ENCODE data around the gene INO80E. TPM values are rescaled to one million over a fixed set of nuclear protein-coding genes. Genes with fewer than 3 reads are reported as not detected.
"Not testable (repeated sequence)": the region's sequence is repeated elsewhere in the genome, so short reads cannot be mapped to it uniquely, and the experiment has no call there.

The INO80E gene
- total and polyA plus RNA-seq, 2 donors (not counting 3 experiments of a cell fraction or from before 2014, with no cell fraction given): 42.7 to 76.4 TPM

DNA sequence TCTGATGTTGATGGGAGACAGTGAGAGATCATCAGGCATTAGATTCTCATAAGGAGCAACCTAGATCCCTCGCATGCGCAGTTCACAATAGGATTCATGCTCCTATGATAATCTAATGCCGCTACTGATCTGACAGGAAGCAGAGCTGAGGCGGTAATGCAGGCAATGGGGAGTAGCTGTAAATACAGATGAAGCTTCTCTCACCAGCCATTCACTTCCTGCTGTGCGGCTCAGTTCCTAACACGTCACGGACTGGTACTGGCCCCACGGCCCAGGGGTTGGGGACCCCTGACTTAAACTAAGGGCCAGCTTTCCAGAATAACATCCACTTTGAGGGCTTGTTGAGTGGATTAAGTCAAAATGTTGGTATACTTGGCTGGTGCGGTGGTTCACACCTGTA lies 36.7 kb upstream of the INO80E start:
- POLR2A ChIA-PET: no interaction called here

GRCh38 chr16:29959821-29960220 lies 36.2 kb upstream of the INO80E start:
- FAIRE-seq; BruUV-seq (replicated peaks); POLR2A ChIA-PET: not testable (repeated sequence)

More for the DNA sequence above, 36.7 kb upstream of the INO80E start:
- H3K9ac ChIP-seq (replicated peaks; ENCODE audit: extremely low read depth, insufficient read depth, low read length): no peak overlapping the region
- BruUV-seq (replicated peaks): no TSS peak
- no peak for TF ChIP-seq POLR2A (IDR thresholded peaks at IDR 0.05; ENCODE audit: low read depth, low read length)
- no peak for TF ChIP-seq POLR2AphosphoS5 (IDR thresholded peaks at IDR 0.05; ENCODE audit: insufficient read depth, low read depth, low read length)
- TF ChIP-seq GATA2 (IDR thresholded peaks at IDR 0.05; ENCODE audit: insufficient read depth, insufficient read length, low read depth, low read length): no peak
- no peak for TF ChIP-seq JUN (IDR thresholded peaks at IDR 0.05; ENCODE audit: borderline replicate concordance, insufficient read depth, insufficient read length, low read depth)
- no peaks in the 10 kb centered on the region for H3K9me1 ChIP-seq (replicated peaks; ENCODE audit: control insufficient read depth, extremely low read depth, insufficient read depth, low read length)
- intact Hi-C loops (cut with micrococcal nuclease): no loop called here
- peaks cover 15% of the 10 kb centered on the region for H3K4me1 ChIP-seq (ENCODE audit: control insufficient read depth, extremely low read depth, insufficient read depth, low read length)
- no peaks in the 10 kb centered on the region for H4K20me1 ChIP-seq (replicated peaks; ENCODE audit: control insufficient read depth, extremely low read depth, insufficient read depth, low read length)
- H3K36me3 ChIP-seq (ENCODE audit: control insufficient read depth in 2 of 2, extremely low read depth in 1 of 2, insufficient read depth in 2 of 2, low read length in 2 of 2): no peaks in the 10 kb centered on the region
- dilution Hi-C loops (cut with MboI; ENCODE audit: extremely low pct_ligation_motif_present, low sequenced_read_pairs): no loop called here
- peaks cover 2% of the 10 kb centered on the region for H3K79me2 ChIP-seq (ENCODE audit: control insufficient read depth, insufficient read depth, low read length)
- no peak overlapping the region for H3K4me2 ChIP-seq (ENCODE audit: insufficient read depth, low read length)
- no peaks in the 10 kb centered on the region for H3K27me3 ChIP-seq (ENCODE audit: control insufficient read depth in 2 of 2, insufficient read depth in 2 of 2, low read length in 2 of 2)
- H3K9me3 ChIP-seq (replicated peaks; ENCODE audit: control insufficient read depth, insufficient read depth, low read length): no peaks in the 10 kb centered on the region
- FAIRE-seq (no peak), DNase-seq (ENCODE audit: low read depth, low spot score) (no peak)
- no peak overlapping the region for H3K27ac ChIP-seq (ENCODE audit: insufficient read depth, low read depth, low read length)
- no peak overlapping the region for H2AFZ ChIP-seq (ENCODE audit: low read depth, low read length)
- CTCF ChIA-PET: no interaction called here
- H3K4me3 ChIP-seq (replicated peaks in 1 of 3; ENCODE audit: insufficient read depth in 1 of 3, low read depth in 1 of 3, low read length in 3 of 3): no peak overlapping the region

More at GRCh38 chr16:29959821-29960220, 36.2 kb upstream of the INO80E start:
- H3K9me3 ChIP-seq (replicated peaks; ENCODE audit: control insufficient read depth, insufficient read depth, low read length); H3K9ac ChIP-seq (replicated peaks; ENCODE audit: extremely low read depth, insufficient read depth, low read length); H3K9me1 ChIP-seq (replicated peaks; ENCODE audit: control insufficient read depth, extremely low read depth, insufficient read depth, low read length); DNase-seq (ENCODE audit: low read depth, low spot score); H4K20me1 ChIP-seq (replicated peaks; ENCODE audit: control insufficient read depth, extremely low read depth, insufficient read depth, low read length); H3K4me3 ChIP-seq (replicated peaks in 1 of 3; ENCODE audit: insufficient read depth in 1 of 3, low read depth in 1 of 3, low read length in 3 of 3); H3K36me3 ChIP-seq (ENCODE audit: control insufficient read depth in 2 of 2, extremely low read depth in 1 of 2, insufficient read depth in 2 of 2, low read length in 2 of 2); H3K27ac ChIP-seq (ENCODE audit: insufficient read depth, low read depth, low read length); dilution Hi-C loops (cut with MboI; ENCODE audit: extremely low pct_ligation_motif_present, low sequenced_read_pairs); H3K4me2 ChIP-seq (ENCODE audit: insufficient read depth, low read length); intact Hi-C loops (cut with micrococcal nuclease); H3K27me3 ChIP-seq (ENCODE audit: control insufficient read depth in 2 of 2, insufficient read depth in 2 of 2, low read length in 2 of 2); H3K79me2 ChIP-seq (ENCODE audit: control insufficient read depth, insufficient read depth, low read length); H2AFZ ChIP-seq (ENCODE audit: low read depth, low read length): not testable (repeated sequence)
- CTCF ChIA-PET: interaction anchor here (3.8 kb wide), 1 partner anchor 46 kb away, joined by 16 read pairs; no protein-coding TSS in a partner anchor
- H3K4me1 ChIP-seq (ENCODE audit: control insufficient read depth, extremely low read depth, insufficient read depth, low read length): peaks cover 15% of the 10 kb centered on the region

All from endothelial cell of umbilical vein (primary cell).